NCI-H774 (cell line): Measurements from ENCODE around the gene SDC4.

Source experiments
- DNase-seq: peaks from one replicate; lab custom pipeline; 2025; lab: John Stamatoyannopoulos, UW

SDC4 gene

DNA sequence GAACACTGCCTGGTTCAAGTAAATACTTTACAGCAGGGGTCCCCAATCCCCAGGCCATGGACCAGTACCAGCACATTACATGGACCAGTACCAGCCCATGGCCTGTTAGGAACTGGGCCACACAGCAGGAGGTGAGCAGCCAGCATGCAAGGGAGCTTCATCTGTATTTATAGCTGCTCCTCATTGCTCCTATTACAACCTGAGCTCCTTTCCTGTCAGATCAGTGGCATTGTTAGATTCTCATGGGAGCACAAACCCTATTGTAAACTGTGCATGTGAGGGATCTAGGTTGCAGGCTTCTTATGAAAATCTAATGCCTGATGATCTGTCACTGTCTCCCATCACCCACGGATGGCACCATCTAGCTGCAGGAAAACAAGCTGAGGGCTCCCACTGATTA is 53.6 kb downstream of the SDC4 start:
- no peak for DNase-seq

GRCh38 chr20:45294003-45294368 is 54.2 kb downstream of the SDC4 start:
- no peak for DNase-seq

GRCh38 chr20:45293041-45294002 is 54.9 kb downstream of the SDC4 start:
- DNase-seq: peak; percentile 72

- DNase-seq: no peak
Measured at GRCh38 chr20:45292343-45292742, 55.9 kb downstream of the SDC4 start.

DNA sequence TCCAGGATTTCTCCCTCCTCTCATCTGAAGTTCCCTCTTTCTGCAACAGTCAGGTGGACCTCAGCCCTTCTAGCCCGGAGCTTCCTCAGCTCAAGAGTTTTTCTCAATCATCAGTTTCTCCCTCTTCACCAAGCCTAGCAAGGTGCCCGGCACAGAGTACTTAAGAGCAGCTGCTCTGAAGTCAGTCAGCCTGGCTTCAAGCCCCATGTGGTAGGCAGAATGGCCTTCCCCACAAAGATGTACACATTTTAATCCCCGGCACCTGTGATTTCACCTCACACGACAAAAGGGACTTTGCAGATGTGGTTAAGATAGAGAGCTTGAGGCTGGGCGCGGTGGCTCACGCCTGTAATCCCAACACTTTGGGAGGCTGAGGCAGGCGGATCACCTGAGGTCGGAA is 56.7 kb downstream of the SDC4 start:
- no peak for DNase-seq

GRCh38 chr20:45290677-45291355 is 57.4 kb downstream of the SDC4 start:
- peak; percentile 65 for DNase-seq

DNA sequence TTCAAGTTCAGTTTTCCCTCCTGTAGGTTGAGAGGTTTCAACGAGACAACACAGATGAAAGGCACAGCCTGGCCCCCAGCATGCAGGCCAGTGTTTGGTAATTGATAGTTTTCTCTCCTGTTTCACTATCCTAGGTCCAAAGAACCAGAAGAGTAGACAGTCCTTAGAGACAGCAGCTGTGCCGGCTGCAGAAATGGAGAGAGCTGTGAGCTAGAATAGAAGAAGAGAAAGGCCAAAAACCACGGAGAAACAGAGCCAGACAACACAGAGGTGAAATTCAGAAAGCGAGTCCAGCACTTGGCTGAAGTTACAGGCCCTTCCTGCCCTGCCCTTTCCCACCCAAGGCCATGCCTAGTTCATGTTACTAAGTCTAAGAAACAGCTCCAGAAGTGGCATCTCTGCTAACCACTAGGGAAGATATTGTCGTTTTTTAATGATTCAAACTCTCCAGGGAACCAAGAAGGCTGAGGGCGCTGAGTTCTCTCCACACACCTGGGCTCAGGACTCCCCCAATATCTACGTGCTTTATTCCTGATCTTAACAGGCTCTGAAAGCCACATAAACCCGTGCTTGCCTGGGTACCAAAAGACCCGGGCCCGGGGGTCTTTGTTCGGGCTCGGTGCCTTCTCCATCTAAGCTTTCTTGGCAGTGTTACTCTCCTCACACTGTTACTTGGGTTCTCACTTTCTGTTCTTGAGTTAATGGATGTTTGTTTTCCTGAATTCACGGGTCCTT is 58.1 kb downstream of the SDC4 start:
- no peak for DNase-seq

DNA sequence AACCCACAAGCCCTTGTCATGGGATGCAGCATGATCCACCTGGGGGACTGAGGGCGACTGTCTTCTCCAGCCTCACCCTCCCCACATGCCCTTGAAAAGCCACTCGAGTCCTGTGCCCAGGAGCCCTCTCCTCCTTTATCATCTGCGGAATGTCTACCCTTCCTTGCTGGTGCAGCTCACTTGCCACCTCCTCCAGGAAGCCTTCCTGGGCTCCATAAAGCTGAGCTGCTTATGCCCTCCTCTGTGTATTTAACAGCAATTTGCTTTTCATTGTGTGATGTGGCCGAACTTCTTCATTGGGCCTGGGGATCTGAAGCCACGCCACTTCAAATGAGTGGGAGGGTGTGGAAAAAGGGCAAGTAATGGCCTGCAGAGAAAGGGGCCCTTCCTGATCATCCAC is 59.4 kb downstream of the SDC4 start:
- DNase-seq: no peak

- no peak for DNase-seq
Measured at GRCh38 chr20:45288376-45288775, 59.8 kb downstream of the SDC4 start.

GRCh38 chr20:45283551-45284057 is 64.6 kb downstream of the SDC4 start:
- DNase-seq: no peak

- DNase-seq: no peak
Measured at GRCh38 chr20:45282700-45283550, 65.3 kb downstream of the SDC4 start.

DNA sequence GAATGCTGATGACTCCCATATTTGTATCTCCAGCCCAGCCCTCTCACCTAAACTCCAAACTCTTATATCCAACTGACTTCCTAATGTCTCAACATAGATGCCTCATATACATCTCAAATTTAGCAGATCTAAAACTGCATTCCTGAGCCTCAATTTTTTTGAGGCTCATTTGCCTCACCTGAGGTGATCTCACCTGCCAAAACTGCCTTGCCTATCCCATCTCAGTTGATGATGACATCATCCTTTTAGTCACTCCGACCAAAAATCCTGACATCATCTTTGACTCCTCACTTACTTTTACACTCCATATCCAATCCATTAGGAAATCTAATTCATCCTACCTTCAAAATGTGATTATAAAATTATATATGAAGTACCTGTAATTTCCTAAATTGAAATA is 68.2 kb downstream of the SDC4 start:
- DNase-seq: no peak

GRCh38 chr20:45275338-45275737 is 72.9 kb downstream of the SDC4 start:
- no peak for DNase-seq
